GM12892 (cell line): ENCODE results near the gene THAP6.
"Not testable (repeated sequence)": the region's sequence is repeated elsewhere in the genome, so short reads cannot be mapped to it uniquely, and the experiment has no call there.

Experiments
- POLR2A ChIP-seq: IDR thresholded peaks from 2 replicates; pipeline ENCODE4 v1.6.1; 2011; ENCODE audit warnings: low read depth, low read length, control low read depth
- POLR2AphosphoS5 ChIP-seq: IDR thresholded peaks from 2 replicates; pipeline ENCODE4 v1.6.1; 2011; ENCODE audit warnings: low read depth, low read length, control low read depth

DNA sequence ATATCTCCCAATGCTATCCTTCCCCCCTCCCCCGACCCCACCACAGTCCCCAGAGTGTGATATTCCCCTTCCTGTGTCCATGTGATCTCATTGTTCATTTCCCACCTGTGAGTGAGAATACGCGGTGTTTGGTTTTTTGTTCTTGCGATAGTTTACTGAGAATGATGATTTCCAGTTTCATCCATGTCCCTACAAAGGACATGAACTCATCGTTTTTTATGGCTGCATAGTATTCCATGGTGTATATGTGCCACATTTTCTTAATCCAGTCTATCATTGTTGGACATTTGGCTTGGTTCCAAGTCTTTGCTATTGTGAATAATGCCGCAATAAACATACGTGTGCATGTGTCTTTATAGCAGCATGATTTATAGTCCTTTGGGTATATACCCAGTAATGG, 5.2 kb downstream of the THAP6 start:
- not testable (repeated sequence) for TF ChIP-seq POLR2AphosphoS5, POLR2A
